A549 (cell line): ENCODE results near the gene ABCA2. TPM values are rescaled to one million over a fixed set of nuclear protein-coding genes. Genes with fewer than 3 reads are reported as not detected.

Source experiments
- ATAC-seq, 2 experiments: fragments of 200-7000 bp in 1 of 2; fragments of >200 bp in 1 of 2; cut with Nextera tagmentation in 1 of 2; cut with Tn5 transposase in 1 of 2; 3 replicates each; pipeline versions ENCODE4 v1.8.0 to v1.9.1; 2018 to 2020; ENCODE audit warnings: mild to moderate bottlenecking in 1 of 2, moderate library complexity in 1 of 2
- CTCF ChIA-PET: fragments of 300-600 bp; sonication (Branson Sonifier 250); formaldehyde crosslinking; extraction: SDS; loops from one replicate; lab custom pipeline; 2021; ENCODE audit warnings: antibody characterized with exemption, inconsistent platforms; lab: Yijun Ruan, JAX
- POLR2A ChIA-PET: fragments of 350-600 bp; formaldehyde crosslinking; extraction: SDS; loops from one replicate; lab custom pipeline; 2021; ENCODE audit warnings: antibody characterized with exemption, inconsistent platforms; lab: Yijun Ruan, JAX
- DNase-seq, 2 experiments: peaks; one replicate each; pipeline versions ENCODE4 v3.0.0 to v3.0.0-alpha.2; 2011 to 2016; ENCODE audit warnings: low read depth in 1 of 2, low spot score in 1 of 2
- FAIRE-seq: peaks from 2 replicates; lab custom pipeline; 2011; peaks lifted over from hg19 to GRCh38; lab: Jason Lieb, UNC
- H3K27ac ChIP-seq, 2 experiments: fragments of >200 bp; sonication (Bioruptor Twin); formaldehyde crosslinking; 3 replicates each; pipeline ENCODE4 v1.5.1; 2016 to 2017
- H3K4me1 ChIP-seq: fragments of >200 bp; sonication (Bioruptor Twin); formaldehyde crosslinking; 3 replicates; pipeline ENCODE4 v1.6.1; 2016
- H3K4me2 ChIP-seq: fragments of >200 bp; sonication (Bioruptor Twin); formaldehyde crosslinking; 3 replicates; pipeline ENCODE4 v1.6.1; 2016
- H3K4me3 ChIP-seq: fragments of >200 bp; sonication (Bioruptor Twin); formaldehyde crosslinking; 3 replicates; pipeline ENCODE4 v1.5.1; 2016
- H3K9me3 ChIP-seq: fragments of >200 bp; sonication (Bioruptor Twin); formaldehyde crosslinking; 3 replicates; pipeline ENCODE4 v1.6.1; 2016
- ATOH8 ChIP-seq: fragments of 250-450 bp; sonication (Bioruptor Pico); IDR thresholded peaks from 2 replicates; pipeline ENCODE4 v1.5.0; 2020; ENCODE audit warnings: low read depth, mild to moderate bottlenecking, moderate library complexity
- CBX8 ChIP-seq: fragments of 200-600 bp; sonication (generic); IDR thresholded peaks from 2 replicates; pipeline ENCODE4 v1.6.1; 2016
- CEBPB ChIP-seq, 2 experiments: fragments of >200 bp in 1 of 2; sonication (Bioruptor Twin) in 1 of 2; formaldehyde crosslinking in 1 of 2; IDR thresholded peaks; 2 replicates each; pipeline ENCODE4 v1.6.1; 2012 to 2016
- EHF ChIP-seq: fragments of 250-450 bp; sonication (Bioruptor Pico); IDR thresholded peaks from 2 replicates; pipeline ENCODE4 v1.5.0; 2020; ENCODE audit warnings: mild to moderate bottlenecking
- EP300 ChIP-seq, 2 experiments: fragments of >200 bp; sonication (Bioruptor Twin); formaldehyde crosslinking; IDR thresholded peaks; 2 replicates in 1 of 2; 3 replicates in 1 of 2; pipeline ENCODE4 v1.6.1; 2016 to 2017
- FOSL2 ChIP-seq, 2 experiments: fragments of 450-650 bp in 1 of 2; fragments of >200 bp in 1 of 2; sonication (Bioruptor Twin) in 1 of 2; formaldehyde crosslinking; IDR thresholded peaks; 2 replicates each; pipeline versions ENCODE4 v1.5.0 to v1.6.1; 2016 to 2020; ENCODE audit warnings: mild to moderate bottlenecking in 1 of 2, moderate library complexity in 1 of 2
- HEYL ChIP-seq: fragments of 250-450 bp; sonication (Bioruptor Pico); IDR thresholded peaks from 2 replicates; pipeline ENCODE4 v1.8.0; 2021; ENCODE audit warnings: mild to moderate bottlenecking, moderate library complexity
- HOXA7 ChIP-seq: fragments of 250-450 bp; sonication (Bioruptor Pico); IDR thresholded peaks from 2 replicates; pipeline ENCODE4 v1.5.0; 2020; ENCODE audit warnings: mild to moderate bottlenecking, moderate library complexity
- HOXB13 ChIP-seq: fragments of 250-450 bp; sonication (Bioruptor Pico); IDR thresholded peaks from 2 replicates; pipeline ENCODE4 v1.5.0; 2020; ENCODE audit warnings: low read depth, mild to moderate bottlenecking, moderate library complexity
- KDM1A ChIP-seq: fragments of 200-600 bp; sonication (generic); IDR thresholded peaks from 2 replicates; pipeline ENCODE4 v1.6.1; 2016; ENCODE audit warnings: low read depth, mild to moderate bottlenecking
- MAX ChIP-seq: IDR thresholded peaks from 2 replicates; pipeline ENCODE4 v1.6.1; 2012
- MYC ChIP-seq: IDR thresholded peaks from 2 replicates; pipeline ENCODE4 v1.6.1; 2012; ENCODE audit warnings: mild to moderate bottlenecking, inconsistent platforms, low read length, improper control_type of control experiment, borderline replicate concordance
- NFE2L2 ChIP-seq: fragments of 150-350 bp; conservative IDR thresholded peaks from 2 replicates; pipeline ENCODE4 v1.6.1; 2014; ENCODE audit warnings: low read length
- NR3C1 ChIP-seq: fragments of >200 bp; sonication (Bioruptor Twin); formaldehyde crosslinking; IDR thresholded peaks from 3 replicates; pipeline ENCODE4 v1.6.1; 2017
- PBX3 ChIP-seq: IDR thresholded peaks from 2 replicates; pipeline ENCODE4 v1.6.1; 2012
- RARB ChIP-seq: fragments of 250-450 bp; sonication (Bioruptor Pico); IDR thresholded peaks from 2 replicates; pipeline ENCODE4 v1.8.0; 2021; ENCODE audit warnings: mild to moderate bottlenecking, moderate library complexity
- REST ChIP-seq: fragments of 200-600 bp; sonication (generic); IDR thresholded peaks from 2 replicates; pipeline ENCODE4 v1.6.1; 2016; ENCODE audit warnings: antibody characterized with exemption, mild to moderate bottlenecking, moderate library complexity
- TP53 ChIP-seq: fragments of 250-450 bp; sonication (Bioruptor Pico); IDR thresholded peaks from 2 replicates; pipeline ENCODE4 v1.5.0; 2021; ENCODE audit warnings: mild to moderate bottlenecking, moderate library complexity
- ZNF302 ChIP-seq: fragments of 250-450 bp; sonication (Bioruptor Pico); IDR thresholded peaks from 2 replicates; pipeline ENCODE4 v1.9.0; 2021; ENCODE audit warnings: inconsistent platforms, mild to moderate bottlenecking, moderate library complexity
- ZSCAN20 ChIP-seq: fragments of 250-450 bp; sonication (Bioruptor Pico); IDR thresholded peaks from 2 replicates; pipeline ENCODE4 v1.8.0; 2022; ENCODE audit warnings: mild to moderate bottlenecking, moderate library complexity
- WGBS: methylation state at CpG from one replicate; pipeline ENCODE4 v1.1.6; 2017; ENCODE audit errors: missing lambda C conversion rate; 5-methylcytosine and 5-hydroxymethylcytosine counted together
- polyA plus RNA-seq, 4 experiments: library from polyadenylated mRNA; depleted of rRNA in 3 of 4; stranded (reverse); fragments of >200 nt; fragmentation: RNase III in 1 of 4; extraction: RNeasy Plus Mini Kit Qiagen cat#74134 plus additional on column Dnase treatment in 1 of 4; gene quantifications; 2 replicates in 3 of 4; 3 replicates in 1 of 4; pipeline ENCODE4 v1.2.3, GENCODE V29; 2011 to 2017

The ABCA2 gene
- polyA plus RNA-seq, 2 of the 4 experiments (the other 2 are of a cell fraction), result 8.3 to 24.7 TPM

- no peak for TF ChIP-seq REST
- no peak for TF ChIP-seq RARB (CRISPR knock-in tag)
- no peak for TF ChIP-seq MYC
Observed at GRCh38 chr9:137076636-137077009, 48.6 kb upstream of the ABCA2 start (continued).

GRCh38 chr9:137075275-137075775 is 47.3 kb upstream of the ABCA2 start:
- ATAC-seq, result no peak
- whole genome bisulfite sequencing, result 85% methylated on average over 12 of the region's 12 CpGs
- CTCF ChIA-PET, result interaction anchor here (1.9 to 24.0 kb wide), 6 partner anchors 7 to 161 kb away, joined by 6 to 321 read pairs (median 13); partner anchors contain the start of genes ABCA2, MAN1B1, NPDC1 and SAPCD2
- POLR2A ChIA-PET, result no interaction called here
- Histone ChIP-seq H3K4me3 (no peak overlapping the region), H3K4me2 (no peak overlapping the region), H3K27ac (no peak overlapping the region), H3K9me3 (no peaks in the 10 kb centered on the region)
- DNase-seq, result no peak
- no peak for FAIRE-seq
- TF ChIP-seq CEBPB (IDR thresholded peaks at IDR 0.05) (peak in 1 of 2 experiments; percentile 73; a peak in 1 of 4 replicates), TP53 (CRISPR knock-in tag) (no peak)
- TF ChIP-seq, all 56 proteins: peak for 1
- peaks cover 17% of the 10 kb centered on the region for H3K4me1 ChIP-seq

GRCh38 chr9:137074657-137075274 is 46.7 kb upstream of the ABCA2 start:
- no peak for TF ChIP-seq CBX8
- no peak for TF ChIP-seq RARB (CRISPR knock-in tag)
- 0 out of 2 replicates have a peak, but pooled peaks have one; percentile 34 for TF ChIP-seq ZNF302 (CRISPR knock-in tag)
- TF ChIP-seq EP300 (IDR thresholded peaks at IDR 0.05), result no peak
- no peak for TF ChIP-seq ZSCAN20
- TF ChIP-seq ATOH8 (CRISPR knock-in tag), result peak; percentile 73
- TF ChIP-seq HOXB13 (CRISPR knock-in tag), result 0 out of 2 replicates have a peak, but pooled peaks have one; percentile 29
- TF ChIP-seq NFE2L2, result no peak
- no peak for TF ChIP-seq PBX3
- no peak for TF ChIP-seq NR3C1
- TF ChIP-seq MAX, result no peak
- no peak for TF ChIP-seq EHF (CRISPR knock-in tag)
- TF ChIP-seq KDM1A, result no peak
- TF ChIP-seq HOXA7, result no peak
- TF ChIP-seq FOSL2 (IDR thresholded peaks at IDR 0.05), result no peak
- no peak for TF ChIP-seq FOSL2 (CRISPR knock-in tag; IDR thresholded peaks at IDR 0.05)
- no peak for TF ChIP-seq HEYL
- Histone ChIP-seq H3K4me1 (peaks cover 17% of the 10 kb centered on the region), H3K27ac (no peak overlapping the region), H3K4me3 (no peak overlapping the region), H3K9me3 (no peaks in the 10 kb centered on the region), H3K4me2 (no peak overlapping the region)
- CTCF ChIA-PET, result interaction anchor here (1.9 to 24.0 kb wide), 6 partner anchors 7 to 162 kb away, joined by 6 to 321 read pairs (median 13); partner anchors contain the start of genes ABCA2, MAN1B1, NPDC1 and SAPCD2
- no peak for DNase-seq
- no peak for FAIRE-seq
- ATAC-seq, result no peak
- WGBS, result 95% methylated on average over 11 of the region's 12 CpGs
- POLR2A ChIA-PET, result no interaction called here
